ENCODE measurements around the gene PLA2G6. TPM values are rescaled to one million over a fixed set of nuclear protein-coding genes. Genes with fewer than 3 reads are reported as not detected.

Gene PLA2G6
- total and polyA plus RNA-seq, 2 of the 13 experiments (the other 11 are each of a cell fraction or from before 2014, with no cell fraction given), result 4.8 to 11.5 TPM

DNA sequence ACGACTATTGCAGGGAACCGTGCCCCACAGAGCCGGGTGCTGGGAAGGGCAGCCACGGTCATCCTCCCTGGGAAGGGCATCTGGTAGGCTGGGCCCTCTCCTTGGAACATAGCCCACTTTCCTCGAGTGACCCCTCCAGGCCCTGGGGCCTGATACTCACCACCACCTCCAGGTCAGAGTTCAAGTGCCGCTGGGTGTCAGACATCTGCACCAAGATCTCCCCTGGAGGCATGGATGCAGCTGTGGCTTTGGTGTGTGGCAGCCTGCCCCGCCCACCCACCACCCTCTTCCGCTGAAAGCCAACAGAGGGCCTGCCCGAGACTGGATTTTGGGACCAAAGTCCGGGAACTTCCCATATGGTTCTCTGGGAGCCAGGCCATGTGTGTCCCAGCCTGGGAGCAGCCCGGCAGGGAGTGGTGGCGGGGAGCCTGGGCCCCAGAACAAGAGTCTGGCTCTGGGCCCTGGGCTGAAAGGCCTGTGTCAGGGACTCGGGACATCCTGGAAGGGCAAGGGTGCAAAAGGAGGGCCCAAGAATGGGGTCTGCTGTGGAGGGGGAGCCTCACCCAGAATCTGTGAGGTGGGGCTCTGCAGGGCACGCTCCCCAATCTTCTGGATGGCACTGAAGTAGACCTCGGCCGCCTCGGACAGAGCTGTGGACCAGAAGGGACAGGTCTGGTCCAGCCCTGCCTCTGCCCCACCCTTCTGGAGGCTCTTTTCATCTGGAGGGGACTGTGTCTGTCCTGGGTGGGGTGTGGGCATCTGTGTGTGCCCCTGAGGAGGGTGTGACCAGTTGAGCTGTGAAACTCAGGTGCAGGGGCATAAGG is 73.7 kb downstream of the PLA2G6 start (continued):
- TF ChIP-seq HIVEP1 (CRISPR knock-in tag; IDR thresholded peaks at IDR 0.05), result no peak; the same call in 1 of the 2 replicates
- TF ChIP-seq KLF9 (CRISPR knock-in tag; IDR thresholded peaks at IDR 0.05; ENCODE audit: low read depth), result no peak
- no peak for TF ChIP-seq ZNF496 (CRISPR knock-in tag; IDR thresholded peaks at IDR 0.05; ENCODE audit: insufficient replicate concordance)
- no peak; the same call in 1 of the 2 replicates for TF ChIP-seq ZNF609 (CRISPR knock-in tag; IDR thresholded peaks at IDR 0.05; ENCODE audit: borderline replicate concordance)
- no peak for TF ChIP-seq RFX5 (IDR thresholded peaks at IDR 0.05; ENCODE audit: low read depth, low read length)
- 0 out of 2 replicates have a peak, but pooled peaks have one; percentile 10 for TF ChIP-seq ZBTB21 (CRISPR knock-in tag; IDR thresholded peaks at IDR 0.05)
- TF ChIP-seq IKZF4 (CRISPR knock-in tag; IDR thresholded peaks at IDR 0.05; ENCODE audit: borderline replicate concordance, low read depth, not compliant biosample characterization), result no peak
- TF ChIP-seq ZC3H13 (CRISPR knock-in tag; IDR thresholded peaks at IDR 0.05), result no peak
- peak; percentile 51; the same call in 1 of the 2 replicates for TF ChIP-seq ARNTL (CRISPR knock-in tag; IDR thresholded peaks at IDR 0.05)
- no peak for TF ChIP-seq TAF15 (IDR thresholded peaks at IDR 0.05; ENCODE audit: low read depth, low read length, poor library complexity, severe bottlenecking)
- TF ChIP-seq, protein P1, sequence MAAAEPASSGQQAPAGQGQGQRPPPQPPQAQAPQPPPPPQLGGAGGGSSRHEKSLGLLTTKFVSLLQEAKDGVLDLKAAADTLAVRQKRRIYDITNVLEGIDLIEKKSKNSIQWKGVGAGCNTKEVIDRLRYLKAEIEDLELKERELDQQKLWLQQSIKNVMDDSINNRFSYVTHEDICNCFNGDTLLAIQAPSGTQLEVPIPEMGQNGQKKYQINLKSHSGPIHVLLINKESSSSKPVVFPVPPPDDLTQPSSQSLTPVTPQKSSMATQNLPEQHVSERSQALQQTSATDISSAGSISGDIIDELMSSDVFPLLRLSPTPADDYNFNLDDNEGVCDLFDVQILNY (CRISPR knock-in tag; conservative IDR thresholded peaks at IDR 0.05), result no peak
- TF ChIP-seq AKAP8 (CRISPR knock-in tag; IDR thresholded peaks at IDR 0.05), result no peak
- no peak for TF ChIP-seq ZNF749 (CRISPR knock-in tag; IDR thresholded peaks at IDR 0.05; ENCODE audit: borderline replicate concordance)
- no peak for TF ChIP-seq ZNF10 (CRISPR knock-in tag; IDR thresholded peaks at IDR 0.05; ENCODE audit: borderline replicate concordance, low read depth)
- no peak for TF ChIP-seq MTA3 (CRISPR knock-in tag; IDR thresholded peaks at IDR 0.05)
- TF ChIP-seq, protein P2, sequence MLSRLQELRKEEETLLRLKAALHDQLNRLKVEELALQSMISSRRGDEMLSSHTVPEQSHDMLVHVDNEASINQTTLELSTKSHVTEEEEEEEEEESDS (CRISPR knock-in tag; IDR thresholded peaks at IDR 0.05; ENCODE audit: borderline replicate concordance), result no peak
- TF ChIP-seq TCF7L2 (IDR thresholded peaks at IDR 0.05; ENCODE audit: low read depth, low read length), result no peak
- TF ChIP-seq SOX13 (IDR thresholded peaks at IDR 0.05), result no peak
- peak in 1 of 2 experiments; percentile 60; a peak in 2 of 4 replicates for TF ChIP-seq SOX13 (CRISPR knock-in tag; conservative IDR thresholded peaks at IDR 0.05 in 1 of 2, IDR thresholded peaks at IDR 0.05 in 1 of 2)
- no peak for TF ChIP-seq ZNF598 (CRISPR knock-in tag; IDR thresholded peaks at IDR 0.05; ENCODE audit: borderline replicate concordance)
- no peak for TF ChIP-seq FOXP1 (IDR thresholded peaks at IDR 0.05)
- peak; percentile 21; the same call in 1 of the 2 replicates for TF ChIP-seq FOXP1 (CRISPR knock-in tag; IDR thresholded peaks at IDR 0.05)
